ENCODE data around the gene SEMA3A.
"Not testable (repeated sequence)": the region's sequence is repeated elsewhere in the genome, so short reads cannot be mapped to it uniquely, and the experiment has no call there.

Gene SEMA3A

DNA sequence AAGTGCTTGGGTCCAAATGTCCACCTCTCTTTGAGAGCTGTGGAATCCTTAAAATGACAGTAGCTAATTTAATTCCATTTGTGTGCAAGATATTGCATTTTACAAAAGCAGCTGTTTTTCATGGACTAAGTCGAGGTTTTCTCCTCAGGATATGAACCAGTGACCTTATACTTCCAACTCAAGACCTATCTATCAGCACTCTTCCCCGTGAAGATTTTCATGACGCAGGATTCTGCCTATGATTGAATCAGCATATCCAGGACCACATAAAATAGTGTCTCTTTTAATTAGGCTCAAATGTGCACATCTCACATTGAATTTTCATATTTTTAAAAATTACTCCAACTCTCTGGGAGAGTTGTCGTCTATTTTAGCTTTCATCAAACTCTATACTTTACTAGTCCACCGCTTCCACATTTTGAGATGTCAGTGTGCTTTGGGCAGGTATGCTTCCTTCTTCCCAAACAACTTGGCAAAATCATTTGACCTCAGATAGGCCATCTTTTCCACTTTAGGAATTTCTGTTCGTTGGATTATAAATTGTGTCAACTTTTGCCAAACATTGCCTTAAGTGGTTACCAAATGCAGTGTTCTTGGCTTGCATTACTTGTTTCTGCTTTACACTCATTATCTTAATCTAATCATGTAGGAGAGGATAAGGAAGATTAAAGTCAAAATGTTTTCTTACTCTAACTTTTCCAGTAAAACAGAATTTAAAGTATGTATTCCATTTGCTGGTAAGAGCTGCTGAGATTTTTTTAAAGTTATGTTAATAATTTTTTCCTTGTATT is 39.4 kb downstream of the SEMA3A start:
- H3K27ac ChIP-seq (replicated peaks) = no peak overlapping the region
- no peak for TF ChIP-seq SPI1 (IDR thresholded peaks at IDR 0.05; ENCODE audit: borderline replicate concordance, low read depth)
- no peak for TF ChIP-seq POLR2AphosphoS5 (IDR thresholded peaks at IDR 0.05; ENCODE audit: low read depth)
- TF ChIP-seq, protein P1, sequence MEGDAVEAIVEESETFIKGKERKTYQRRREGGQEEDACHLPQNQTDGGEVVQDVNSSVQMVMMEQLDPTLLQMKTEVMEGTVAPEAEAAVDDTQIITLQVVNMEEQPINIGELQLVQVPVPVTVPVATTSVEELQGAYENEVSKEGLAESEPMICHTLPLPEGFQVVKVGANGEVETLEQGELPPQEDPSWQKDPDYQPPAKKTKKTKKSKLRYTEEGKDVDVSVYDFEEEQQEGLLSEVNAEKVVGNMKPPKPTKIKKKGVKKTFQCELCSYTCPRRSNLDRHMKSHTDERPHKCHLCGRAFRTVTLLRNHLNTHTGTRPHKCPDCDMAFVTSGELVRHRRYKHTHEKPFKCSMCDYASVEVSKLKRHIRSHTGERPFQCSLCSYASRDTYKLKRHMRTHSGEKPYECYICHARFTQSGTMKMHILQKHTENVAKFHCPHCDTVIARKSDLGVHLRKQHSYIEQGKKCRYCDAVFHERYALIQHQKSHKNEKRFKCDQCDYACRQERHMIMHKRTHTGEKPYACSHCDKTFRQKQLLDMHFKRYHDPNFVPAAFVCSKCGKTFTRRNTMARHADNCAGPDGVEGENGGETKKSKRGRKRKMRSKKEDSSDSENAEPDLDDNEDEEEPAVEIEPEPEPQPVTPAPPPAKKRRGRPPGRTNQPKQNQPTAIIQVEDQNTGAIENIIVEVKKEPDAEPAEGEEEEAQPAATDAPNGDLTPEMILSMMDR (IDR thresholded peaks at IDR 0.05; ENCODE audit: insufficient read depth, low read length) = no peak
- TF ChIP-seq, protein P2, sequence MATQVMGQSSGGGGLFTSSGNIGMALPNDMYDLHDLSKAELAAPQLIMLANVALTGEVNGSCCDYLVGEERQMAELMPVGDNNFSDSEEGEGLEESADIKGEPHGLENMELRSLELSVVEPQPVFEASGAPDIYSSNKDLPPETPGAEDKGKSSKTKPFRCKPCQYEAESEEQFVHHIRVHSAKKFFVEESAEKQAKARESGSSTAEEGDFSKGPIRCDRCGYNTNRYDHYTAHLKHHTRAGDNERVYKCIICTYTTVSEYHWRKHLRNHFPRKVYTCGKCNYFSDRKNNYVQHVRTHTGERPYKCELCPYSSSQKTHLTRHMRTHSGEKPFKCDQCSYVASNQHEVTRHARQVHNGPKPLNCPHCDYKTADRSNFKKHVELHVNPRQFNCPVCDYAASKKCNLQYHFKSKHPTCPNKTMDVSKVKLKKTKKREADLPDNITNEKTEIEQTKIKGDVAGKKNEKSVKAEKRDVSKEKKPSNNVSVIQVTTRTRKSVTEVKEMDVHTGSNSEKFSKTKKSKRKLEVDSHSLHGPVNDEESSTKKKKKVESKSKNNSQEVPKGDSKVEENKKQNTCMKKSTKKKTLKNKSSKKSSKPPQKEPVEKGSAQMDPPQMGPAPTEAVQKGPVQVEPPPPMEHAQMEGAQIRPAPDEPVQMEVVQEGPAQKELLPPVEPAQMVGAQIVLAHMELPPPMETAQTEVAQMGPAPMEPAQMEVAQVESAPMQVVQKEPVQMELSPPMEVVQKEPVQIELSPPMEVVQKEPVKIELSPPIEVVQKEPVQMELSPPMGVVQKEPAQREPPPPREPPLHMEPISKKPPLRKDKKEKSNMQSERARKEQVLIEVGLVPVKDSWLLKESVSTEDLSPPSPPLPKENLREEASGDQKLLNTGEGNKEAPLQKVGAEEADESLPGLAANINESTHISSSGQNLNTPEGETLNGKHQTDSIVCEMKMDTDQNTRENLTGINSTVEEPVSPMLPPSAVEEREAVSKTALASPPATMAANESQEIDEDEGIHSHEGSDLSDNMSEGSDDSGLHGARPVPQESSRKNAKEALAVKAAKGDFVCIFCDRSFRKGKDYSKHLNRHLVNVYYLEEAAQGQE (IDR thresholded peaks at IDR 0.05; ENCODE audit: insufficient replicate concordance, low read depth) = no peak
- no peak for TF ChIP-seq GABPA (IDR thresholded peaks at IDR 0.05; ENCODE audit: low read depth)
- H3K27me3 ChIP-seq (ENCODE audit: insufficient read depth, poor library complexity, severe bottlenecking) = no peaks in the 10 kb centered on the region
- no peak overlapping the region for H3K4me3 ChIP-seq (replicated peaks; ENCODE audit: insufficient read depth, low read length)
- DNase-seq (ENCODE audit: low read depth in 1 of 2, low spot score in 1 of 2) = no peak

DNA sequence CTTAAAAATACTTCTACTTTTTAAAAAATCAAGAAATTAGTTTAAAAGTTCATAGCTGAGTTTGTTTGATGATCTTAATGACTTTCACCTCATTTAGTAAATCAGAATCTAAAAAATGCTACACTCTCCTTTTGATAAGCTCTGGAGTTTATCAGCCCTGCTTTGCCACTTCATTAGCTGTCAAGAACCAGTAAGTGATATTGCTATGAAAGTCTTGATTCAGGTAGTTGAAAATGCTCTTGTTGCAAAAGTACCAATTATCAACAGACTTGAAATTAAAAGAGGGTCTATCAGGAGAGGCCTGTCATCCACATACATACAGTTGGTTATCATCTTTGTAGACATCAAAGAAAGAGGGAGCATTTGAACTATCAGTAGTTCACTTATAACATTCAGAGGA is 41.6 kb downstream of the SEMA3A start:
- Histone ChIP-seq H3K4me3 (replicated peaks; ENCODE audit: insufficient read depth, low read length) (no peak overlapping the region), H3K27ac (replicated peaks) (no peak overlapping the region), H3K27me3 (ENCODE audit: insufficient read depth, poor library complexity, severe bottlenecking) (no peaks in the 10 kb centered on the region)
- DNase-seq (ENCODE audit: low read depth in 1 of 2, low spot score in 1 of 2) = no peak
- TF ChIP-seq POLR2AphosphoS5 (IDR thresholded peaks at IDR 0.05; ENCODE audit: low read depth) = no peak

DNA sequence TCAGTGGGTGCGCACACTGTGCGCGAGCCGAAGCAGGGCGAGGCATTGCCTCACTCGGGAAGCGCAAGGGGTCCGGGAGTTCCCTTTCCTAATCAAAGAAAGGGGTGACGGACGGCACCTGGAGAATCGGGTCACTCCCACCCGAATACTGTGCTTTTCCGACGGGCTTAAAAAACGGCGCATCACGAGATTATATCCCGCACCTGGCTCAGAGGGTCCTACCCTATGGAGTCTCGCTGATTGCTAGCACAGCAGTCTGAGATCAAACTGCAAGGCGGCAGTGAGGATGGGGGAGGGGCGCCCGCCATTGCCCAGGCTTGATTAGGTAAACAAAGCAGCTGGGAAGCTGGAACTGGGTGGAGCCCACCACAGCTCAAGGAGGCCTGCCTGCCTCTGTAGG is 44.2 kb downstream of the SEMA3A start:
- not testable (repeated sequence) for H3K4me3 ChIP-seq (replicated peaks; ENCODE audit: insufficient read depth, low read length); DNase-seq (ENCODE audit: low read depth in 1 of 2, low spot score in 1 of 2); H3K27me3 ChIP-seq (ENCODE audit: insufficient read depth, poor library complexity, severe bottlenecking); H3K27ac ChIP-seq (replicated peaks)

DNA sequence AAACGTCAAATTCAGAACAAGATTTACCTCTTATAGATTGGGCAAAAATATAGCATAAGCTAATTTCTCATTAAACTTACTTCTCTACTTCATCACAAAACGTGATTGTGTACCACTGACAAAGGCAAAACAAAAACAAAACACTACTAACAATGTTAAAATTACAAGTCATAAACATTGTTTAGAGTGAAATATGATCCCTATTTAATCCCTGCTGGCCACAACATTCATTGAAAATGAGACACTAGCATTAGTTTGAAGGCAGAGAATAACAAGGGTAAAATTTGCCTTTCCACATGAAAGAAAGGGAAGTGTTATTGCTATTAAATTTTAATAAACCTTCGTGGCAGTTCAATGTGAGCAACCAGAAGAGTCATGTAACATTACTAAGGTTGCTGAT is 45.0 kb downstream of the SEMA3A start:
- H3K27ac ChIP-seq (replicated peaks) = no peak overlapping the region
- DNase-seq (ENCODE audit: low read depth in 1 of 2, low spot score in 1 of 2) = no peak
- no peak for TF ChIP-seq POLR2AphosphoS5 (IDR thresholded peaks at IDR 0.05; ENCODE audit: low read depth)
- TF ChIP-seq, protein P1 (IDR thresholded peaks at IDR 0.05; ENCODE audit: insufficient read depth, low read length) = no peak
- TF ChIP-seq SPI1 (IDR thresholded peaks at IDR 0.05; ENCODE audit: borderline replicate concordance, low read depth) = no peak
- TF ChIP-seq, protein P2 (IDR thresholded peaks at IDR 0.05; ENCODE audit: insufficient replicate concordance, low read depth) = no peak
- no peak for TF ChIP-seq GABPA (IDR thresholded peaks at IDR 0.05; ENCODE audit: low read depth)
- no peaks in the 10 kb centered on the region for H3K27me3 ChIP-seq (ENCODE audit: insufficient read depth, poor library complexity, severe bottlenecking)
- no peak overlapping the region for H3K4me3 ChIP-seq (replicated peaks; ENCODE audit: insufficient read depth, low read length)

DNA sequence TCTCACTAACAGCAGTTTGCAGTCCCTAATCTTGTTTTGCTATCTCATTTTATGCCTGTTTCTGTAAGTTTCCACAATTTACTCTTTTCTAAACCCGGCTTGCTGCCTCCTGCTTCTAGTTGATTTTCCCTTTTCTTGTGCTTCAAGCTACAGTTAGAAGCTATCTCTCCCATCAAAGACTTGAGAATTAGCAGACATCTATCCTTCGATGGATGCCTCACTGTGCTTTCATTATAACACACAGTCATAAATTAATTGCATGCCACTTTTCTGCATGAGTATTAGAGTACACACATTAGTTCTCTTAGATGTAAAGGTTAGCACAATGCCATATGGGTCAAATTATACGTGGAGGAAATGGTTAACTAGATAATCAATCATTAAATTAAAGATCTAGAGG is 48.7 kb downstream of the SEMA3A start:
- TF ChIP-seq GABPA (IDR thresholded peaks at IDR 0.05; ENCODE audit: low read depth) (no peak), POLR2AphosphoS5 (IDR thresholded peaks at IDR 0.05; ENCODE audit: low read depth) (no peak), SPI1 (IDR thresholded peaks at IDR 0.05; ENCODE audit: borderline replicate concordance, low read depth) (no peak)
- TF ChIP-seq, protein P1 (IDR thresholded peaks at IDR 0.05; ENCODE audit: insufficient read depth, low read length) = no peak
- TF ChIP-seq, protein P2 (IDR thresholded peaks at IDR 0.05; ENCODE audit: insufficient replicate concordance, low read depth) = no peak
- Histone ChIP-seq H3K27ac (replicated peaks) (no peak overlapping the region), H3K4me3 (replicated peaks; ENCODE audit: insufficient read depth, low read length) (no peak overlapping the region)

More for the DNA sequence above, 48.7 kb downstream of the SEMA3A start:
- DNase-seq (ENCODE audit: low read depth in 1 of 2, low spot score in 1 of 2) = no peak
- no peaks in the 10 kb centered on the region for H3K27me3 ChIP-seq (ENCODE audit: insufficient read depth, poor library complexity, severe bottlenecking)
